ENCODE data around the gene LMBR1L.

- TF ChIP-seq TARDBP (IDR thresholded peaks at IDR 0.05), result no peak
- TF ChIP-seq SP1 (IDR thresholded peaks at IDR 0.05), result no peak
- no peak for TF ChIP-seq NFRKB (IDR thresholded peaks at IDR 0.05)
- no peak for TF ChIP-seq HDGF (IDR thresholded peaks at IDR 0.05; ENCODE audit: borderline replicate concordance)
- TF ChIP-seq L3MBTL2 (conservative IDR thresholded peaks at IDR 0.05), result no peak
- no peak for TF ChIP-seq SUZ12 (IDR thresholded peaks at IDR 0.05)
- TF ChIP-seq ZNF384 (IDR thresholded peaks at IDR 0.05), result no peak
- no peak for TF ChIP-seq FOXM1 (IDR thresholded peaks at IDR 0.05; ENCODE audit: borderline replicate concordance)
- TF ChIP-seq PKNOX1 (IDR thresholded peaks at IDR 0.05), result no peak
Observed at GRCh38 chr12:49050507-49051372, 59.9 kb downstream of the LMBR1L start.

All from HEK293T (cell line).